AG04450 (cell line): ENCODE data around the gene DMRT1. TPM values are rescaled to one million over a fixed set of nuclear protein-coding genes. Genes with fewer than 3 reads are reported as not detected.

Experiments used
- CTCF ChIA-PET: fragments of 300-600, 350-600 bp; formaldehyde crosslinking; extraction: SDS; loops from one replicate; lab custom pipeline; 2022; ENCODE audit warnings: antibody characterized with exemption, inconsistent platforms; lab: Charles Lee
- POLR2A ChIA-PET: fragments of 350-600 bp; formaldehyde crosslinking; extraction: SDS; loops from one replicate; lab custom pipeline; 2021; ENCODE audit warnings: antibody characterized with exemption, inconsistent platforms; lab: Yijun Ruan, JAX
- DNase-seq: peaks from one replicate; pipeline ENCODE4 v3.0.0-alpha.2; 2011; ENCODE audit warnings: low read depth, low spot score
- H3K27ac ChIP-seq: one replicate; pipeline ENCODE4 v1.5.1; 2012; ENCODE audit warnings: low read depth, low read length, control low read depth
- H3K27me3 ChIP-seq: one replicate; pipeline ENCODE4 v1.6.0; 2012; ENCODE audit warnings: low read length; ENCODE audit not compliant: control insufficient read depth, insufficient read depth
- H3K4me3 ChIP-seq: 2 replicates; pipeline ENCODE4 v1.5.1; 2011; ENCODE audit warnings: mild to moderate bottlenecking, low read depth, low read length, control low read depth
- H3K9me3 ChIP-seq: 2 replicates; pipeline ENCODE4 v1.5.1; 2012; ENCODE audit warnings: low read length; ENCODE audit not compliant: control insufficient read depth, insufficient read depth
- CTCF ChIP-seq: IDR thresholded peaks from 2 replicates; pipeline ENCODE4 v1.5.1; 2011; ENCODE audit warnings: low read depth, low read length, control low read depth, inconsistent platforms
- polyA plus RNA-seq: library from polyadenylated mRNA; depleted of rRNA; stranded (reverse); fragments of >200 nt; gene quantifications from 2 replicates; pipeline ENCODE4 v1.2.3, GENCODE V29; 2011

DMRT1 gene
- polyA plus RNA-seq, 1 experiment, result not detected

GRCh38 chr9:1005043-1005667, 163.7 kb downstream of the DMRT1 start:
- CTCF ChIA-PET, result interaction anchor here (0.6 to 3.7 kb wide), 23 partner anchors 8 to 671 kb away, joined by 3 to 21 read pairs (median 3); no protein-coding TSS in a partner anchor
- POLR2A ChIA-PET, result no interaction called here

GRCh38 chr9:1007312-1007711, 165.8 kb downstream of the DMRT1 start:
- TF ChIP-seq CTCF, result no peak
- Histone ChIP-seq H3K27ac (no peak overlapping the region), H3K4me3 (no peak overlapping the region), H3K9me3 (no peaks in the 10 kb centered on the region), H3K27me3 (no peaks in the 10 kb centered on the region)
- POLR2A ChIA-PET, result no interaction called here
- DNase-seq, result no peak
- CTCF ChIA-PET, result interaction anchor here (0.5 to 0.8 kb wide), 2 partner anchors 317 to 661 kb away, joined by 3 read pairs; no protein-coding TSS in a partner anchor

More at GRCh38 chr9:1005043-1005667, 163.7 kb downstream of the DMRT1 start:
- Histone ChIP-seq H3K4me3 (no peak overlapping the region), H3K9me3 (no peaks in the 10 kb centered on the region), H3K27ac (no peak overlapping the region), H3K27me3 (no peaks in the 10 kb centered on the region)
- TF ChIP-seq CTCF, result peak; percentile 65
- DNase-seq, result peak; percentile 6

GRCh38 chr9:1008216-1008615, 166.7 kb downstream of the DMRT1 start:
- Histone ChIP-seq H3K27ac (no peak overlapping the region), H3K27me3 (no peaks in the 10 kb centered on the region), H3K9me3 (no peaks in the 10 kb centered on the region), H3K4me3 (no peak overlapping the region)
- ChIA-PET CTCF (interaction anchor here (1.4 to 2.7 kb wide), 7 partner anchors 8 to 623 kb away, joined by 3 to 33 read pairs (median 11); no protein-coding TSS in a partner anchor), POLR2A (no interaction called here)
- DNase-seq, result no peak
- TF ChIP-seq CTCF, result no peak

GRCh38 chr9:1009101-1009707, 167.7 kb downstream of the DMRT1 start:
- no peak overlapping the region for H3K27ac ChIP-seq
- DNase-seq, result peak; percentile 34
- POLR2A ChIA-PET, result no interaction called here
- H3K9me3 ChIP-seq, result no peaks in the 10 kb centered on the region
- CTCF ChIA-PET, result interaction anchor here (0.5 to 2.7 kb wide), 37 partner anchors 8 to 837 kb away, joined by 3 to 33 read pairs (median 4); no protein-coding TSS in a partner anchor
- no peaks in the 10 kb centered on the region for H3K27me3 ChIP-seq
- no peak overlapping the region for H3K4me3 ChIP-seq
- peak; percentile 97 for TF ChIP-seq CTCF

GRCh38 chr9:1013021-1013420, 171.5 kb downstream of the DMRT1 start:
- no peak for DNase-seq
- POLR2A ChIA-PET, result no interaction called here
- CTCF ChIA-PET, result no interaction called here
- H3K27ac ChIP-seq, result no peak overlapping the region
- H3K27me3 ChIP-seq, result no peaks in the 10 kb centered on the region
- TF ChIP-seq CTCF, result no peak
- no peak overlapping the region for H3K4me3 ChIP-seq
- H3K9me3 ChIP-seq, result no peaks in the 10 kb centered on the region
